Mesenchymal stem cell (in vitro differentiated cells and primary cell): ENCODE measurements around the gene TNS2.
A peak's percentile ranks its signal among the peaks of the same experiment; 100 is the strongest.

Experiments
- DNase-seq: peaks from one replicate; pipeline ENCODE4 v3.0.0-alpha.2; 2013
- H2AFZ ChIP-seq: one replicate; pipeline ENCODE4 v1.6.1; 2013; ENCODE audit warnings: low read depth, mild to moderate bottlenecking, control low read depth, inconsistent platforms, low read length, moderate library complexity
- H2AK5ac ChIP-seq: 2 replicates; pipeline ENCODE4 v1.6.1; 2013; ENCODE audit warnings: low read length, moderate library complexity, mild to moderate bottlenecking, inconsistent platforms; ENCODE audit not compliant: severe bottlenecking
- H2BK120ac ChIP-seq: one replicate; pipeline ENCODE4 v1.6.1; 2013; ENCODE audit warnings: low read depth, mild to moderate bottlenecking, inconsistent platforms, low read length, moderate library complexity
- H2BK12ac ChIP-seq, 2 experiments: one replicate each; pipeline ENCODE4 v1.6.1; 2013; ENCODE audit warnings: inconsistent platforms in 2 of 2, low read length in 2 of 2, mild to moderate bottlenecking in 2 of 2, moderate library complexity in 2 of 2, control low read depth in 1 of 2
- H2BK15ac ChIP-seq: one replicate; pipeline ENCODE4 v1.6.1; 2013; ENCODE audit warnings: mild to moderate bottlenecking, low read depth, inconsistent platforms; ENCODE audit not compliant: poor library complexity, severe bottlenecking
- H2BK5ac ChIP-seq: 2 replicates; pipeline ENCODE4 v1.6.1; 2013; ENCODE audit warnings: low read depth, mild to moderate bottlenecking, low read length, control low read depth, inconsistent platforms; ENCODE audit not compliant: poor library complexity, severe bottlenecking
- H3K14ac ChIP-seq, 2 experiments: one replicate each; pipeline ENCODE4 v1.6.1; 2013; ENCODE audit warnings: inconsistent platforms in 2 of 2, low read length in 2 of 2, control low read depth in 1 of 2, mild to moderate bottlenecking in 1 of 2, moderate library complexity in 1 of 2
- H3K18ac ChIP-seq, 2 experiments: one replicate each; pipeline ENCODE4 v1.6.1; 2013; ENCODE audit warnings: inconsistent platforms in 2 of 2, low read length in 2 of 2, control low read depth in 1 of 2, low read depth in 1 of 2, mild to moderate bottlenecking in 1 of 2
- H3K23ac ChIP-seq, 2 experiments: one replicate each; pipeline ENCODE4 v1.6.1; 2013; ENCODE audit warnings: inconsistent platforms in 2 of 2, low read length in 2 of 2, mild to moderate bottlenecking in 2 of 2, moderate library complexity in 2 of 2, control low read depth in 1 of 2
- H3K27ac ChIP-seq: 2 replicates; pipeline ENCODE4 v1.5.1; 2013; ENCODE audit warnings: mild to moderate bottlenecking, moderate library complexity, low read length, control low read depth, inconsistent platforms; ENCODE audit not compliant: poor library complexity, severe bottlenecking
- H3K27me3 ChIP-seq, 2 experiments: 2 replicates each; pipeline versions ENCODE4 v1.6.1 to v1.7.0; 2013; ENCODE audit warnings: low read length in 2 of 2, mild to moderate bottlenecking in 2 of 2, moderate library complexity in 2 of 2, control low read depth in 1 of 2, inconsistent platforms in 1 of 2; ENCODE audit not compliant: control insufficient read depth in 1 of 2, insufficient read depth in 1 of 2
- H3K36me3 ChIP-seq, 2 experiments: 2 replicates each; pipeline versions ENCODE4 v1.6.1 to v1.7.0; 2013; ENCODE audit warnings: low read length in 2 of 2, control low read depth in 1 of 2, inconsistent platforms in 1 of 2, low read depth in 1 of 2, mild to moderate bottlenecking in 1 of 2; ENCODE audit not compliant: insufficient read depth in 2 of 2, control insufficient read depth in 1 of 2
- H3K4ac ChIP-seq, 2 experiments: one replicate each; pipeline ENCODE4 v1.6.1; 2013; ENCODE audit warnings: inconsistent platforms in 2 of 2, low read length in 2 of 2, mild to moderate bottlenecking in 2 of 2, moderate library complexity in 2 of 2, control low read depth in 1 of 2, low read depth in 1 of 2
- H3K4me1 ChIP-seq: 2 replicates; pipeline ENCODE4 v1.6.1; 2013; ENCODE audit warnings: low read depth, low read length, control low read depth; ENCODE audit not compliant: control insufficient read depth, insufficient read depth
- H3K4me2 ChIP-seq: 2 replicates; pipeline ENCODE4 v1.6.1; 2013; ENCODE audit warnings: low read length, mild to moderate bottlenecking, inconsistent platforms; ENCODE audit not compliant: poor library complexity, severe bottlenecking
- H3K4me3 ChIP-seq, 2 experiments: 2 replicates each; pipeline versions ENCODE4 v1.5.1 to v1.7.0; 2013; ENCODE audit warnings: low read length in 2 of 2, mild to moderate bottlenecking in 2 of 2, control low read depth in 1 of 2, low read depth in 1 of 2; ENCODE audit not compliant: insufficient read depth in 1 of 2
- H3K79me1 ChIP-seq: replicated peaks from 2 replicates; pipeline ENCODE4 v1.6.1; 2013; ENCODE audit warnings: mild to moderate bottlenecking, control low read depth, low read length, inconsistent platforms; ENCODE audit not compliant: poor library complexity, severe bottlenecking
- H3K9ac ChIP-seq: 2 replicates; pipeline ENCODE4 v1.7.0; 2013; ENCODE audit warnings: mild to moderate bottlenecking, low read length, moderate library complexity
- H3K9me3 ChIP-seq: 2 replicates; pipeline ENCODE4 v1.7.0; 2013; ENCODE audit warnings: mild to moderate bottlenecking, low read length; ENCODE audit not compliant: control insufficient read depth
- H4K8ac ChIP-seq: one replicate; pipeline ENCODE4 v1.6.1; 2013; ENCODE audit warnings: inconsistent platforms, mild to moderate bottlenecking, low read length, moderate library complexity
- H4K91ac ChIP-seq: one replicate; pipeline ENCODE4 v1.6.1; 2013; ENCODE audit warnings: mild to moderate bottlenecking, low read length, inconsistent platforms
- WGBS: methylation state at CpG from one replicate; pipeline ENCODE4 v1.1.7; 2013; ENCODE audit warnings: mixed read lengths; 5-methylcytosine and 5-hydroxymethylcytosine counted together

TNS2 gene

DNA sequence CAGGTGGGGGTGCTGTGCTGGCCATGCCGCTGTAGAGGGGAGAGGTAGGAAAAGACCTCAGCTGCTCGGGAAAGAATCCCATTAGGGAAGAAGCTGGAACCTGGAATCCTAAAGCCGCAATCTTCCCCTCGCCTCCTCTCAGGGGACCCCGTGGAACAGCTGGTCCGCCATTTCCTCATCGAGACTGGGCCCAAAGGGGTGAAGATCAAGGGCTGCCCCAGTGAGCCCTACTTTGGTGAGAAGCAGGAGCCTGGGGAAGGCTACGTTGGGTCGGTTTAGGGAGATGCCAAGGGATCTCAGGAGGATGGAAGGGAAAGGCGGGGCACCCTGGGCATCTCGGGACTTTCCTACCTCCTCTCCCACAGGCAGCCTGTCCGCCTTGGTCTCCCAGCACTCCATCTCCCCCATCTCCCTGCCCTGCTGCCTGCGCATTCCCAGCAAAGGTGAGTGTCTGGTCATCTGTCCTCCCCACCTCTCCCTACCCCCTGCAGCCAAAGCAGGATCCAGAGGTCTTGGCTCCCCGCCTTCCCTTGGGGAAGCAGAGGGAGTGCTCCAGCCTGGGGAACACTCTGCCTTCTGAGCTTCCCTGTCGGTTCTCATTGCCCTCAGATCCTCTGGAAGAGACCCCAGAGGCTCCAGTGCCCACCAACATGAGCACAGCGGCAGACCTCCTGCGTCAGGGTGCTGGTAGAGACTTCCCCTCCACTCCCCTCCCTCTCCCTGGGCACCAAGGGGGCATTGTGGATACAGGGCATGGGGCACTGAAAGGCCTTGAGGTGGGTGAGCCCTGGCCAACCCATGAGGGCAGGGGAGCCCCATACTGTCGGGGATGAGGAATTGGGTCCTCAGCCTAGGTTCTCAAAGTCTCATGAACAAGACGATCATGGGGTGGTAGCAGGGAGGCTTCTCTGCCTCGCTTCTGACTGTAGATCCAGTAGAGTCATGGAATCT, 12.4 kb downstream of the TNS2 start:
- no peaks in the 10 kb centered on the region for H3K27me3 ChIP-seq
- H3K4me3 ChIP-seq: no peak overlapping the region
- H2BK12ac ChIP-seq: no peak overlapping the region

DNA sequence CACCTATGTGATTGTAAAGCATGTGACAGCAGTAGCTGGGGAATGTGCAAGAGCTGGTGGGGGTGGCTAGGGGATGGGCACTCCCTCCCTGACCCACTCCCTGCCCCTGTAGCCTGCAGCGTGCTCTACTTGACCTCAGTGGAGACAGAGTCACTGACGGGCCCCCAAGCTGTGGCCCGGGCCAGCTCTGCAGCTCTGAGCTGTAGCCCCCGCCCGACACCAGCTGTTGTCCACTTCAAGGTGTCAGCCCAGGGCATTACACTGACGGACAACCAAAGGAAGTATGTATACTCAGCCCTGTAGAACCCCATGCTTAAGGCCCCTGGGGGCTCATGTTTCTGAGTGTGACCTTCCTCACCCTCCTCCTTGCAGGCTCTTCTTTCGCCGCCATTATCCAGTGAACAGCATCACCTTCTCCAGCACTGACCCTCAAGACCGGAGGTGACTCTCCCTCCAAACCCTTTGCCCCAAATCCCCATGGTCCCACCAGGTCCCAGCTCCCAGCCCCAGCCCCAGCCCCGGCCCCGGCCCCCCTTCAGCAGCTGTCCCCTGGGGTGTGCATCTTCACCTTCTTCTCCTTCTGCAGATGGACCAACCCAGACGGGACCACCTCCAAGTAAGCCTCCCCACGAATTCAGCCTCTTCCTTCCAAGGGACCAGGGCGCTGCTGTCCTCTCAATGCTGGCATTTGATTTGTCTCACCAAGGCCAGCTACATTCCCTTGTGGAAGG, 13.3 kb downstream of the TNS2 start:
- Histone ChIP-seq H3K23ac (no peak overlapping the region), H3K9me3 (no peaks in the 10 kb centered on the region), H3K4me1 (peaks cover 37% of the 10 kb centered on the region), H2BK120ac (no peak overlapping the region), H3K79me1 (peaks cover 3% of the 10 kb centered on the region), H3K36me3 (peaks cover 68 to 88% of the 10 kb centered on the region in 2 experiments), H3K9ac (peak overlapping the region; percentile 76), H3K27ac (no peak overlapping the region), H2AK5ac (no peak overlapping the region), H3K27me3 (no peaks in the 10 kb centered on the region), H3K4me3 (no peak overlapping the region), H3K14ac (no peak overlapping the region), H3K4me2 (no peak overlapping the region), H2BK12ac (no peak overlapping the region), H2BK15ac (no peak overlapping the region), H4K91ac (no peak overlapping the region), H3K4ac (no peak overlapping the region), H4K8ac (no peak overlapping the region), H3K18ac (no peak overlapping the region), H2BK5ac (no peak overlapping the region), H2AFZ (no peak overlapping the region)
- no peak for DNase-seq
- WGBS: 76% methylated on average over 14 of the region's 14 CpGs

More for the DNA sequence above, 12.4 kb downstream of the TNS2 start:
- Histone ChIP-seq H3K18ac (peak overlapping the region in 1 of 2 experiments; percentile 43), H4K91ac (no peak overlapping the region), H3K23ac (no peak overlapping the region), H2BK120ac (no peak overlapping the region), H3K4ac (no peak overlapping the region), H3K14ac (peak overlapping the region in 1 of 2 experiments; percentile 22), H3K36me3 (peaks cover 76 to 90% of the 10 kb centered on the region in 2 experiments), H3K4me2 (no peak overlapping the region), H4K8ac (no peak overlapping the region), H2BK5ac (no peak overlapping the region), H2AK5ac (no peak overlapping the region), H3K27ac (no peak overlapping the region), H3K9ac (peak overlapping the region; percentile 71), H2BK15ac (peak overlapping the region; percentile 17), H3K4me1 (peaks cover 34% of the 10 kb centered on the region), H3K9me3 (no peaks in the 10 kb centered on the region), H3K79me1 (peaks cover 3% of the 10 kb centered on the region), H2AFZ (no peak overlapping the region)
- DNase-seq: no peak
- WGBS: 90% methylated on average over 18 of the region's 20 CpGs

DNA sequence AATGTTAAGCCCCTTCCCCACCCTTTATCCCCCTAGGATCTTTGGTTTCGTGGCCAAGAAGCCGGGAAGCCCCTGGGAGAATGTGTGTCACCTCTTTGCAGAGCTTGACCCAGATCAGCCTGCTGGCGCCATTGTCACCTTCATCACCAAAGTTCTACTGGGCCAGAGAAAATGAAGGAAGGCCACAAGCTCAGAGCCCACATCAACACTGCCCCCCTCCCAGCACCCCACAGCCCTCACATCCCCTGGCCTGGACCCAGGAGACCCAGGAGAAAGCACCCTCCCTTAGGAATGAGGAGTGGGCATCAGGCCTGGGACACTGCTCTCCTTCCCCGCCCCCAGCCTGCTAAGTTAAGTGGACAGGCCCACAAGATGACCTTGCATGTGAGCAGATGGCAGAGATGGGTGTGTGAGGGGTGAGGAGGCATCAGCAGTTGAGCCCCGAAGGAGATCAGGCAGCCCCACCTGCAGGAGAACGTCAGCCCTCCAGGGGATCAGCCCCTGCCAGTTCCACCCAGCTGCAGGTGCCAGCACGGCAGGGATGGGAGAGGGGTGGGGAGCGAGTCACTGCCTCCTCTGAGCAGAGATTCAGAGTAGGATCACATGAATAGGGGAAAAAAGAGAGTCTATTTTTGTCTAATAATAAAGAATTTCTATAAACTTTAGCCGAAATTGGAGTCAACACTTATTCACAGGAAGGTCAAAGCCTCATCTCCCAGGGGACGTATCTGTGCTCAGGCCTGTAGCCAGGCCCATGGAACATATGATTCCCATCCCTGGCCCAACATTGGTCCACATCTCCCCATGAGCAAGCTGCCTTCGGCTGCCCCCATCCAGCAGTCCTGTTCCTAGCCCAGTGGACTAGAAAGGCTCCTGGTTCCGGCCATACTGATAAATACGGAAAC, 14.1 kb downstream of the TNS2 start:
- Histone ChIP-seq H2BK15ac (peak overlapping the region; percentile 6), H2AFZ (no peak overlapping the region), H3K4me1 (peaks cover 35% of the 10 kb centered on the region), H3K14ac (no peak overlapping the region), H3K9me3 (no peaks in the 10 kb centered on the region), H3K79me1 (peaks cover 3% of the 10 kb centered on the region), H2BK5ac (no peak overlapping the region), H3K4me3 (peak overlapping the region in 1 of 2 experiments; percentile 50), H3K18ac (no peak overlapping the region), H2BK120ac (no peak overlapping the region), H3K4ac (no peak overlapping the region), H3K36me3 (peaks cover 60 to 84% of the 10 kb centered on the region in 2 experiments), H4K8ac (peak overlapping the region; percentile 4), H3K9ac (peak overlapping the region; percentile 86), H4K91ac (no peak overlapping the region), H2AK5ac (no peak overlapping the region), H3K4me2 (no peak overlapping the region), H3K27ac (no peak overlapping the region), H3K23ac (no peak overlapping the region), H3K27me3 (no peaks in the 10 kb centered on the region), H2BK12ac (no peak overlapping the region)
- WGBS: 73% methylated on average over 13 of the region's 13 CpGs
- peak; percentile 68 for DNase-seq
